LNCaP clone FGC (cell line): ENCODE data around the gene RASGRP2.

ENCODE experiments used
- DNase-seq: peaks from one replicate; pipeline ENCODE4 v3.0.0-alpha.2; 2011; ENCODE audit warnings: low read depth
- H3K4me3 ChIP-seq: 2 replicates; pipeline ENCODE4 v1.5.1; 2011; ENCODE audit warnings: mild to moderate bottlenecking, low read depth, low read length, control low read depth
- CTCF ChIP-seq: IDR thresholded peaks from 2 replicates; pipeline ENCODE4 v1.5.1; 2012; ENCODE audit warnings: mild to moderate bottlenecking; ENCODE audit not compliant: control insufficient read depth, insufficient read depth; ENCODE audit errors: extremely low read depth

Gene RASGRP2

GRCh38 chr11:64735725-64736259 lies 8.2 kb downstream of the RASGRP2 start:
- TF ChIP-seq CTCF: no peak
- DNase-seq: no peak

GRCh38 chr11:64734811-64735724 lies 8.9 kb downstream of the RASGRP2 start:
- TF ChIP-seq CTCF: no peak
- H3K4me3 ChIP-seq: no peak overlapping the region

More at GRCh38 chr11:64735725-64736259, 8.2 kb downstream of the RASGRP2 start:
- H3K4me3 ChIP-seq: no peak overlapping the region

GRCh38 chr11:64731601-64732000 lies 12.3 kb downstream of the RASGRP2 start:
- H3K4me3 ChIP-seq: no peak overlapping the region
- no peak for DNase-seq
- TF ChIP-seq CTCF: no peak

More at GRCh38 chr11:64734811-64735724, 8.9 kb downstream of the RASGRP2 start:
- no peak for DNase-seq

GRCh38 chr11:64729851-64730382 lies 14.0 kb downstream of the RASGRP2 start:
- no peak for TF ChIP-seq CTCF
- no peak overlapping the region for H3K4me3 ChIP-seq
- no peak for DNase-seq

GRCh38 chr11:64728757-64729365 lies 15.1 kb downstream of the RASGRP2 start:
- no peak for TF ChIP-seq CTCF

GRCh38 chr11:64726867-64727530 lies 16.9 kb downstream of the RASGRP2 start:
- DNase-seq: no peak
- no peak for TF ChIP-seq CTCF
- no peak overlapping the region for H3K4me3 ChIP-seq

More at GRCh38 chr11:64728757-64729365, 15.1 kb downstream of the RASGRP2 start:
- no peak for DNase-seq
- no peak overlapping the region for H3K4me3 ChIP-seq
